ENCODE measurements around the gene HMGN1. TPM values are rescaled to one million over a fixed set of nuclear protein-coding genes. Genes with fewer than 3 reads are reported as not detected.
A peak's percentile ranks its signal among the peaks of the same experiment; 100 is the strongest.

Gene HMGN1
- polyA plus RNA-seq, 1 of the 3 experiments (the other 2 are of a cell fraction), result 219 TPM

DNA sequence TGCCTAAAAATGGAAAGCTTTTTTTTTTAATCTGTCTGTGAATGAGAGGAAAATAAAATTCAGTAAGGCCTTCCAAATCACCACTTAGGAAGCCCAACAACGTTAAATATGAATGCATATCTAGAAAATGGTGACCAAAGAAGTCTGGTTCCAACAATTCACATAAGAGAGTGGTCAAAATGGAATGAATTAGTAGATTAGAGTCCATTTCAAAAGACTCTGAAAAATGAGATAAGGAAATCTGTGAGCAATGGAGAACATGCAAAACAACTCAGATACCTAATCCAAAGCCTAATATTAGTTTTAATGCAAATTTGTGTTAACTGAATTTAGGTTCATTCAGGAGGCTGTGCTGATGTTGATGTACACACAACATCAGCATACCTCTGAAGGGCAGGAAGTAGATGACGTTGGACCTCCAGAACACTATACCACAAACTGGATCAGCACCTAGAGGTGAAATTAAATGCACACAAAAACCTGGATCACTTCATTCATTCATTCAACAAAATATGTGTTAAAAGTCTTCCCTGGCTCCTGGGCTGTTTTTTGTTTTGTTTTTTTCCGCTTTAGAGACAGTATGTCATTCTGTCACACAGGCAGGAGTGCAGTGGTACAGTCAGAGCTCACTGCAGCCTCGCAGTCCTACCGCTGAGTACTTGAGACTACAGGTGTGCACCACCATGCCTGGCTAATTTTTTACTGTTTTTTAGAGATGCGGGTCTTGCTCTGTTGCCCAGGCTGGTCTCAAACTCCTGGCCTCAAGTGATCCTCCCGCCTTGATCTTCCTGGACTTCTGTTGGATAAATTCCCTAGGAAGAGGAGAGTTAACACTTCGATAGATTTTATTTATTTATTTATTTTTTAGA is 30.6 kb downstream of the HMGN1 start:
- no peaks in the 10 kb centered on the region for H3K36me3 ChIP-seq (replicated peaks in 1 of 2; ENCODE audit: control insufficient read depth in 1 of 2, insufficient read depth in 2 of 2, low read length in 1 of 2)
- H3K27ac ChIP-seq (ENCODE audit: low read depth in 2 of 2, low read length in 1 of 2), result no peak overlapping the region
- no peaks in the 10 kb centered on the region for H3F3A ChIP-seq (replicated peaks; ENCODE audit: insufficient read depth)
- H3K9ac ChIP-seq, result no peak overlapping the region
- TF ChIP-seq, protein P1, sequence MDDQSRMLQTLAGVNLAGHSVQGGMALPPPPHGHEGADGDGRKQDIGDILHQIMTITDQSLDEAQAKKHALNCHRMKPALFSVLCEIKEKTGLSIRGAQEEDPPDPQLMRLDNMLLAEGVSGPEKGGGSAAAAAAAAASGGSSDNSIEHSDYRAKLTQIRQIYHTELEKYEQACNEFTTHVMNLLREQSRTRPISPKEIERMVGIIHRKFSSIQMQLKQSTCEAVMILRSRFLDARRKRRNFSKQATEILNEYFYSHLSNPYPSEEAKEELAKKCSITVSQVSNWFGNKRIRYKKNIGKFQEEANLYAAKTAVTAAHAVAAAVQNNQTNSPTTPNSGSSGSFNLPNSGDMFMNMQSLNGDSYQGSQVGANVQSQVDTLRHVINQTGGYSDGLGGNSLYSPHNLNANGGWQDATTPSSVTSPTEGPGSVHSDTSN (IDR thresholded peaks at IDR 0.05), result no peak
- TF ChIP-seq JUND (IDR thresholded peaks at IDR 0.05) (no peak), EP300 (IDR thresholded peaks at IDR 0.05; ENCODE audit: borderline replicate concordance in 1 of 2, low read depth in 1 of 2, low read length in 1 of 2) (no peak), FOSL2 (IDR thresholded peaks at IDR 0.05; ENCODE audit: borderline replicate concordance, low read depth) (no peak), GATA2 (CRISPR knock-in tag; IDR thresholded peaks at IDR 0.05) (no peak), RFX5 (IDR thresholded peaks at IDR 0.05; ENCODE audit: low read length) (no peak), YY1 (IDR thresholded peaks at IDR 0.05; ENCODE audit: low read depth) (no peak), CHD2 (IDR thresholded peaks at IDR 0.05; ENCODE audit: low read length, partially characterized antibody) (no peak)
- TF ChIP-seq, protein P2, sequence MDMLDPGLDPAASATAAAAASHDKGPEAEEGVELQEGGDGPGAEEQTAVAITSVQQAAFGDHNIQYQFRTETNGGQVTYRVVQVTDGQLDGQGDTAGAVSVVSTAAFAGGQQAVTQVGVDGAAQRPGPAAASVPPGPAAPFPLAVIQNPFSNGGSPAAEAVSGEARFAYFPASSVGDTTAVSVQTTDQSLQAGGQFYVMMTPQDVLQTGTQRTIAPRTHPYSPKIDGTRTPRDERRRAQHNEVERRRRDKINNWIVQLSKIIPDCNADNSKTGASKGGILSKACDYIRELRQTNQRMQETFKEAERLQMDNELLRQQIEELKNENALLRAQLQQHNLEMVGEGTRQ (IDR thresholded peaks at IDR 0.05; ENCODE audit: borderline replicate concordance, low read depth, low read length), result no peak
- H3K27me3 ChIP-seq (ENCODE audit: insufficient read depth), result no peaks in the 10 kb centered on the region
- no peak for DNase-seq
- POLR2A ChIA-PET, result no interaction called here
- no peak overlapping the region for H2AFZ ChIP-seq (ENCODE audit: low read depth)
- H3K4me3 ChIP-seq (ENCODE audit: low read depth in 2 of 2, low read length in 1 of 2), result no peak overlapping the region
- no peaks in the 10 kb centered on the region for H3K9me2 ChIP-seq
- H4K20me1 ChIP-seq (ENCODE audit: insufficient read depth), result no peaks in the 10 kb centered on the region
- H3K4me1 ChIP-seq (ENCODE audit: control insufficient read depth in 1 of 2, insufficient read depth in 2 of 2, low read depth in 1 of 2, low read length in 1 of 2), result peaks cover 0 to 8% of the 10 kb centered on the region in 2 experiments; a peak in 1 of 4 replicates
- H3K79me2 ChIP-seq (ENCODE audit: insufficient read depth), result peaks cover 12% of the 10 kb centered on the region
- no peak overlapping the region for H3K4me2 ChIP-seq
- CTCF ChIA-PET, result interaction anchor here (2.0 kb wide), 1 partner anchor 20 kb away, joined by 4 read pairs; no protein-coding TSS in a partner anchor
- 83% methylated on average over 8 of the region's 8 CpGs for WGBS (ENCODE audit: low lambda C conversion rate)
- H3K9me3 ChIP-seq, result no peaks in the 10 kb centered on the region

DNA sequence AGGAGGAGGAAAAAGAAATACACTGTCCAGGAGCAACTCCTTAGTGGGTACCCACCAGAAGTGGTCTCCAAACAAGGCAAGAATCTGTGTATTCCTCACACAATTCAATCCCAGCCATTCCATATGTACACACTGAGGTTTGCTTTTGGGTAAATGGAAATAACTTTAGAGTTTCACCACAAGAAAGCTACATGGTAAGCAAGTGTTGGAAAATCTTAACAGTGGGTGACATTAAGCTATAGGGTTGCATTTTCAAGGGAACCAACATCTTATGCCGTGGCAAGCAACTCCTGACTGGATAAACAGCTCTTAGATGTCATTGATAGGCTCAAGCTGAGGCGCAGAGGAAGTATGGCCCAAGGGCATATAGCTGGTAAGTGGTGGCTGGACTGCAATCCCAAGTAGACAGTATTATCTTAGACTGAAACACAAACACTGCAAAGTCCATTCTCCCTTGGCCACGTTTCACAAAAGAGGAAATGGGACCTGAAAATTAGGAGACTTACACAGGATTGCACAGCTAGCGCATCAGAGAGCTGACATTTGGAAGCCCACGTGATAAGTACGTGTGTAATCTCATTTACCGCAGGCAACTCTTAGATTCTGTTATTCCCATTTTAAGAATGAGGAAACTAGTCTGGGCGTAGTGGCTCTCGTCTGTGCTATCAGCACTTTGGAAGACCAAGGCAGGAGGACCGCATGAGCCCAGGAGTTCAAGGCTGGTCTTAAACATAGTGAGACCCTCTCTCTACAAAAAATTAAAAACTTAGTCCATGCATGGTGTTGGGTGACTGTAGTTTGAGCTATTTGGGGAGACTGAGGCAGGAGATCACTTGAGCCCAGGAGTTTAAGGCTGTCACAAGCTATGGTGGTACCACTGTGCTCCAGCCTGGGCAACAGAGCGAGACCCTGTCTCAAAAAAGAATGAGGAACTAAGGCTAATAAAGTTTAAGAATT is 31.5 kb downstream of the HMGN1 start:
- no peak for TF ChIP-seq RCOR1 (IDR thresholded peaks at IDR 0.05; ENCODE audit: low read length)
- Histone ChIP-seq H3F3A (replicated peaks; ENCODE audit: insufficient read depth) (no peaks in the 10 kb centered on the region), H4K20me1 (ENCODE audit: insufficient read depth) (no peaks in the 10 kb centered on the region), H3K79me2 (ENCODE audit: insufficient read depth) (peaks cover 12% of the 10 kb centered on the region), H2AFZ (ENCODE audit: low read depth) (no peak overlapping the region), H3K9ac (no peak overlapping the region), H3K36me3 (replicated peaks in 1 of 2; ENCODE audit: control insufficient read depth in 1 of 2, insufficient read depth in 2 of 2, low read length in 1 of 2) (no peaks in the 10 kb centered on the region), H3K9me2 (no peaks in the 10 kb centered on the region), H3K9me3 (no peaks in the 10 kb centered on the region), H3K27me3 (ENCODE audit: insufficient read depth) (no peaks in the 10 kb centered on the region), H3K4me1 (ENCODE audit: control insufficient read depth in 1 of 2, insufficient read depth in 2 of 2, low read depth in 1 of 2, low read length in 1 of 2) (peaks cover 0 to 8% of the 10 kb centered on the region in 2 experiments; a peak in 1 of 4 replicates), H3K27ac (ENCODE audit: low read depth in 2 of 2, low read length in 1 of 2) (no peak overlapping the region), H3K4me3 (ENCODE audit: low read depth in 2 of 2, low read length in 1 of 2) (no peak overlapping the region), H3K4me2 (no peak overlapping the region)
- 64% methylated on average over 11 of the region's 11 CpGs for whole genome bisulfite sequencing (ENCODE audit: low lambda C conversion rate)
- DNase-seq, result peak; percentile 21
- CTCF ChIA-PET, result interaction anchor here (2.0 kb wide), 1 partner anchor 20 kb away, joined by 4 read pairs; no protein-coding TSS in a partner anchor
- POLR2A ChIA-PET, result no interaction called here

All from SK-N-SH (cell line).